ENCODE data around the gene FLNB. TPM values are rescaled to one million over a fixed set of nuclear protein-coding genes. Genes with fewer than 3 reads are reported as not detected.

The FLNB gene
- total RNA-seq, 1 donor from 2014 or later: 676 TPM

- DNase-seq: peak; percentile 35
Observed at GRCh38 chr3:58009749-58010535, 1.7 kb downstream of the FLNB start.

DNA sequence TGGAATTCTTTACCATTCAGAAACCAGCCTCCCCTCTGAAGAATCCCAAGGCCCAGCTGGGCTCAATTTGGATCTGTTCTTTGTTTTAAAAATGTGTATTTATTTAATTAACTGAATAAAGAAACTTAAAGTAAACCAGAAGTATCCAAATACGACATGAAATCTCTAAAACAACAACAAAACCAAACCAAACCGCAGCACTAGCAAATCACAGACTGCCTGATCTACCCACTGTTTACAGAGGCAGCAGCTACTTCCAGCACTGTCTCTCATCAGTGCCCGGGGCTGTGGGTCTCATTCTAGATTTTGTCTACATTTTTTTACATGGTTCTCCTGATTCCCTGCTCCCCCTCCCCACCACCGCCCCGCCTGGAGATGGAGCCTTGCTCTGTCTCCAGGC, 2.3 kb downstream of the FLNB start:
- no peak for DNase-seq

DNA sequence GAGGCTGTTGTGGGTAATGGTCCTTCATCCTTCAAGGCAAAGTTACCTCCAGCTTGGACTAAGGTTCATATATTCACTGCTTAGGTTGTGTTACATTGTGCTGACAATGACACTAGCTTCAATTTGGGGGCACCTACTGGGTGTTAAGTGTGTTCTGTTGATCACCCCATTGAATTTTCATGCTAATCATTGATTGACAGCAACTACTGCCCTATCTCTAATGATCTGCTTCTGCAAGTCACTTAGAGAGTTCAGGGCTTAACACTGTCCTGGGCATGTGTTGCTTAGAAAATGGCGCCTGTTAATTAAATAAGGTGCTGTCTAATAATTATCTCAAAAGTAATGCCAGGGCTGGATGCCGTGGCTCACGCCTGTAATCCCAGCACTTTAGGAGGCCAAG, 3.4 kb downstream of the FLNB start:
- no peak for DNase-seq

DNA sequence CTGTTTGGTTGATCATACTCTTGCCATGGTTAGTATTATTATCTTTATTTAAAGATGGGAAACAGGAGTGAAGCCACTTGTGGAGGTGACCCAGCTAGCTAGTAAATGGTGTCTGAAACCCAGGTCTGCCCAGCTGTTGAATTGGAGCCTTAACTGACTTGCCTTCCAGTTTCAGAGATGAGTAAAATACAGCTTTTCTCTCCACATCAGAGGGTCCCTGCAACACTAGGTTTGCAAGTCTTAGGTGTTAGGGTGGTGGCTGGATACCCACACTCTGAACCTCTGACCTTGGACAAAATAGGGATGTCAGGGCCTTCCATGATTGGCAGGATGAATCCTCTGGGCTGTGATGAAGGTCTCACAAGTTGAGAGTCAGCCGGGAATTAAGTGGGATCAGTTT, 4.1 kb downstream of the FLNB start:
- no peak for DNase-seq

DNA sequence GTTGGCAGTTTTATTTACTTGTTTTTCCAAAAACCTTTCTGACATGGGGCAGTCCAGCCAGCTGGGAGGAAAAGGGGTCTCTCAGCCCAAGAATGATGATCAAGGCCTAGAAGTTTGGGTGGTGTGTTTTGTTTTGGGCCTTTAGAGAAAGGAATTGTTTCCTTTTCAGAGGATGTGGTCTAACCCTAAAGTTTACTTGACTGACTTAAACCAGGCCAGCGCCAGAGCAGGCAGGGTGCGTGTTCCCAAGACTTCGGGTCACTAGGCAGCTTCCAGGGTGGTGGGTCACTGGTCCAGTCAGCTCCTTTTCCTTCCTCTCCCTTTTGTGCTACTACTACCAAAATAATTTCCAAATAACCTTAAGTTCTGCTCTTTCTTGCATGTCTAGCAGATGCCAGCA, 4.9 kb downstream of the FLNB start:
- DNase-seq: peak; percentile 35

DNA sequence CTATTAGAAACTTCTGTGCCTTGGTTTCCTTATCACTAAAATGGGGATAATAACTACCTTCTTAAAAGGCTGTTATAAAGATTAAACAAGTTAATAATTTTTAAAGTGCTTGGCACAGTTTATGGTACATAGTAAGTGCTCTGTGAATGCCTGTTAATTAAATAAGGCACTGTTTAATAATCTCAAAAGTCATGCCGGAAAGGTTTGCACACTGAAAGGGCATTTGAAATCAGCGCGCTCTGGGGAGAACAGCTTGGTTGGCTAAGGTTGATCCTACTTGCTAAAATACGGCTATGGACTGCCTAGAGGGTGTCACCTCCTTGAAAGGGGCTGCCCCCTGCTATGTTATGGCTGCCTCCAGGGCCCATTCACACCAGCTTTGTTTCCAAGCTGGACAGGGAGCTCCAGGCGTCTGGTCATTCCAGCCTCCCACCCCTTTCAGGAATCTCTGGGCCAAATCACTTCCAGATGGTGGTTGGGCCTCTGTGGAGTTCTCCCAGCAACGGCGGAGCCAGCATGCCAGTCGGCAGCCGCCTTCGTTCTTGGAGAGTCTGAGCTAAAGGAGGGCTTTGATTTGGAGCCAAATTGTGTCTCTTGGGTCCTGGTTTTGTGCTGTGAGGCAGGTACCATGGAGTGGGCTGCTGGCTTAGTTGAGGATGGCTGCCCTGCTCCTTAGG, 5.9 kb downstream of the FLNB start:
- DNase-seq: peak; percentile 47

DNA sequence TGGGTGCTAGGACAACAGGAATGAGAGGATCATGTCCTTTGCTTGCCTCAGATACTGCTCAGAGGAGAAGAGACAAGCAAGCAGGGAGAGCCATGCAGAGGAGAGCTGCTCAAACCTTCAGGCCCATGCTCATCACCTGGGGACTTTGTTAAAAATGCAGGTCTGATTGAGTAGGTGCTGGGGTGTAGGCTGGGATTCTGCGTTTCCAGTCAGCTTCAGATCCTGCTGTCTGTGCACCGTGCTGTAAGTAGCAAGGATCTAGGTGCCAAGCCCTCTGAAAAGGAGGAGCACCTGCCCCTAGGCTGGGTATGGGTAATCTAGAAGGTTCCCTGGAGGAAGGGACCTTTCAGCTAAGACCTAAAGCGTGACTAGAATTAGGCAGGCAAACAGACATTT, 7.3 kb downstream of the FLNB start:
- no peak for DNase-seq

- no peak for DNase-seq
Observed at GRCh38 chr3:58016710-58017109, 8.5 kb downstream of the FLNB start.

DNA sequence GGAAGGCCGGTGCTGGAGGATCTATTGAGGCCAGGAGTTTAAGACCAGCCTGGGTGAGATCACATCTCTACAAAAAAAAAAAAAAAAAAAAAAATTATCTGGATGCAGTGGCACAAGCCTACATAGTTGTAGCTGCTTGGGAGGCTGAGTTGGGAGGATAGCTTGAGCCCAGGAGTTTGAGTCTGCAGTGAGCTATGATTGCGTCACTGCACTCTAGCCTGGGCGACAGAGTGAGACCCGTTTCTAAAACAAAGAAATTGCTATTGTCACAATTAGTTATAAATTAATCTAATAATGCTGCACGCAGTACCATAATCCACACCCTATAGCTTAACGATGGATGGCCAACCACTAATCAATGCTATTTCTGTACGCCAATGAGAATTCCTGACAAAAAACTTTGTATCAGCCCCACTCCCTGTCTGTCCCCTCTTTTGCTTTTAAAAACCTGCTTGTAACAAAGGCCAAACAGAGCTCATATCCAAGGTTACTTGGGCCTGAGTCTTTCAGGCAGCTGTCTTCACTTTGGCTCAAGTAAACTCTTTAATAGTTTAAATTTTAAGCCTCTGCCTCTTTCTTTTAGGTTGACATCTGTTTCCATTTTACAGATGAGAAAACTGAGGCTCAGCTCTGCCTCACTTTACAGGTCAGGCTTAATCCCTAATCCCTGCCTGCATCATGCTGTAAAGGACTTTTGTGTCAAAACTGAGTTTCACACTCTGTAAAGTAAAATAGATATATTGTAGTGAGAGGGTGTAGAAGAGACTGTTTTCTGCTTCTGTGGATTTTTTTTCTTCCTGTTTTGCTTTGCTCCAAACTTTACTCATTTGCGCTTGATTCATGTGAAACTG, 10.9 kb downstream of the FLNB start:
- DNase-seq: no peak

- no peak for DNase-seq
Observed at GRCh38 chr3:58020783-58021071, 12.5 kb downstream of the FLNB start.

- DNase-seq: peak; percentile 34
Observed at GRCh38 chr3:58021072-58021959, 13.1 kb downstream of the FLNB start.

DNA sequence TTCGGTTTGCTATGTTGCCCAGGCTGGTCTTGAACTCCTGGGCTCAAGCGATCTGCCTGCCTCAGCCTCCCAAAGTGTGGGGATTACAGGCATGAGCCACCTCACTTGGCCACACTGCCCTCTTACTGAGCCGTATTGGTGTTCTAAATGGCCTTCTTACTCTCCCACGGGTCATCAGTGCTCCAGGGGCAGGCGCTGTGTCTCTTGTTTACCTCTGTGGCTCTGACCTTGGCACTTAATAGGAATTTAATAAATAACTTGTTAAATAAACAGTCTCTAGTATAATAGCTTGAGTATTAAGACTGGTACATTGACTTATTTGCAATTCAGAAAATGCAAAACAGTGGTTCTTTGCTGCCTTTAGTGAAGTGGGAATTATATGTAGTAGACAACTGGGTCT, 13.7 kb downstream of the FLNB start:
- no peak for DNase-seq

GRCh38 chr3:58022490-58022889, 14.3 kb downstream of the FLNB start:
- DNase-seq: no peak

GRCh38 chr3:58023531-58023930, 15.3 kb downstream of the FLNB start:
- no peak for DNase-seq

- DNase-seq: no peak
Observed at GRCh38 chr3:58025406-58025805, 17.2 kb downstream of the FLNB start.

- DNase-seq: peak; percentile 81
Observed at GRCh38 chr3:58025837-58026569, 17.8 kb downstream of the FLNB start.

GRCh38 chr3:58026598-58026997, 18.4 kb downstream of the FLNB start:
- no peak for DNase-seq

DNA sequence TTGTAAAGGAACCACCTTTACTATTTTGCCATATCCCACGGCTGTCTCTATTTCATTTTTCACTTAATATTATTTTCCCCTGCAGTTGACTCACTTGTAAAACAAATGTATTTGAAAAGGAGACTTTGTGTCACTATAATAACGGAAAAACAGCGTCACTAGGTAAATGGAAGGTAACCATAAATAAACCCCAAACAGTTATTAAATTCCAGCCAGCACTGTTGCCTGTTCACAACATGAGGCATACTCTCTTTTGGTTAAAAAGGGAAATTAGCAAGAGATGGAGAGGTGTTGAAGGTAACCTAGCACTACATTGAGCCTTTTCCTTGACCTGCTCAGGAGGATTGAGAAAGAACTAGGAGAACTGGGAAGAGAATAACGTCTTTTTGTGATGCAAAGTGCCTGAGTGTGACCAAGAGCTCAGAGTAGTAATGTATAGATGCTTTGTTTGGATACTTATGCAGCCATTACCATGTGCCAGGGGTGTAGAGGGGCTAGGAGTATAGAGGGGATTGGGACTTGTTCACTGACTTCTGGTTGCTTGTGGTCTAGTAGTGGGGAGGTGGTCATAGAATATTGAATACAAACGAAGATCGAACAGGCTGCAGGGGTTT, 19.6 kb downstream of the FLNB start:
- DNase-seq: no peak

- no peak for DNase-seq
Observed at GRCh38 chr3:58028902-58029301, 20.7 kb downstream of the FLNB start.

DNA sequence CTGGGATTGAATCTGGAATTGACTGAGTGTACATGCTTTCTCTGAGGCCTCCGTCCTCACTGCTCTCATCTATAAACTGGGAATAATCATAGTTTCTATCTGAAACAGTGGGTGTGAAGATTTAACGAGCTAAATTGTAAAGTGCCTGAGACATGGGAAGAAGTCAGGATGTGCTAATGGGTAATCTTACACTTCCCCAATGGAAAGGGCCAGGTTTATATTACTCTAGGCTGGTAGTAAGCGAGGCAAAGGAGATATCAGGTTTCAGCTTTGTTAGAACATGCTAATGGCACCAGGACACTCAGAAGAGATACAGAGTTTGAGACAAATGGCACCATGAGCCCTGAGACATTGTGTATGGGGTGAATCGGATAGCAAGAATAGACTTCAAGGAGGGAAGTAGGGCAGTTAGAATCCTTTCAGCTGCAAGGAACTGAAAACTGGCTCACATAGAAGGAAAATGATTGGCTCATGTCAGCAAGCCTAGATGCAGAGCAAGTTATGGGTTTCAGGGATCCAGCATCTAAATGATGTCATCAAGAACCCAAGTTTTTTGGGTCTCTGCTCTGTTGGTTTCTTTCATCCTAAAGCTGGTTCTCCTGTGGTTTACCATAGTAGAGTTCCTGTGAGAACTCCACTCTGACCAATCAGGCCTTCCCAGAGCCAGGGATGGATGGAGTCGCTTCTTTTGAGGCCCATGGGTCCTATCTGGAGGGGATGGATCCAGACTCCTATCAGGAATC, 21.8 kb downstream of the FLNB start:
- DNase-seq: no peak

- DNase-seq: no peak
Observed at GRCh38 chr3:58032186-58032585, 24.0 kb downstream of the FLNB start.

All from dermis blood vessel endothelial cell (primary cell).